Endothelial cell of umbilical vein (primary cell): ENCODE measurements around the gene CACNB3. TPM values are rescaled to one million over a fixed set of nuclear protein-coding genes. Genes with fewer than 3 reads are reported as not detected.

Source experiments
- BruUV-seq: library from RNA; stranded (reverse); fragments of 400-500 nt; replicated peaks from 2 replicates; lab custom pipeline; 2021; lab: Mats Ljungman, UMichigan
- CTCF ChIA-PET: fragments of 300-600, 350-600 bp; sonication (Branson Sonifier 250); formaldehyde crosslinking; loops from one replicate; lab custom pipeline; 2021; ENCODE audit warnings: antibody characterized with exemption, inconsistent platforms; lab: Charles Lee
- POLR2A ChIA-PET: fragments of 300-600, 350-600 bp; sonication (Branson Sonifier 250); formaldehyde crosslinking; loops from one replicate; lab custom pipeline; 2021; ENCODE audit warnings: antibody characterized with exemption, inconsistent platforms; lab: Charles Lee
- DNase-seq: peaks from one replicate; pipeline ENCODE4 v3.0.0-alpha.2; 2011; ENCODE audit warnings: low read depth, low spot score
- FAIRE-seq: peaks from 2 replicates; lab custom pipeline; 2011; peaks lifted over from hg19 to GRCh38; lab: Jason Lieb, UNC
- H2AFZ ChIP-seq: 2 replicates; pipeline ENCODE4 v1.6.0; 2012; ENCODE audit warnings: low read depth, low read length, control low read depth, inconsistent platforms
- H3K27ac ChIP-seq: 2 replicates; pipeline ENCODE4 v1.5.1; 2011; ENCODE audit warnings: low read depth, mild to moderate bottlenecking, control low read depth, low read length, moderate library complexity; ENCODE audit not compliant: insufficient read depth
- H3K27me3 ChIP-seq, 2 experiments: 2 replicates each; pipeline versions ENCODE4 v1.6.0 to v1.6.1; 2011; ENCODE audit warnings: low read length in 2 of 2, mixed read lengths in 1 of 2; ENCODE audit not compliant: control insufficient read depth in 2 of 2, insufficient read depth in 2 of 2
- H3K36me3 ChIP-seq, 2 experiments: 2 replicates in 1 of 2; 3 replicates in 1 of 2; pipeline ENCODE4 v1.5.1; 2011; ENCODE audit warnings: low read length in 2 of 2, mild to moderate bottlenecking in 1 of 2, moderate library complexity in 1 of 2; ENCODE audit not compliant: control insufficient read depth in 2 of 2, insufficient read depth in 2 of 2; ENCODE audit errors: extremely low read depth in 1 of 2
- H3K4me1 ChIP-seq: 3 replicates; pipeline ENCODE4 v1.5.1; 2011; ENCODE audit warnings: mild to moderate bottlenecking, low read length; ENCODE audit not compliant: control insufficient read depth, insufficient read depth; ENCODE audit errors: extremely low read depth
- H3K4me2 ChIP-seq: 2 replicates; pipeline ENCODE4 v1.6.1; 2011; ENCODE audit warnings: low read length, control low read depth, mixed read lengths; ENCODE audit not compliant: insufficient read depth
- H3K4me3 ChIP-seq, 3 experiments: fragments of 200-600 bp in 1 of 3; sonication (generic), shearing (Covaris generic) in 1 of 3; replicated peaks in 1 of 3; 2 replicates each; pipeline ENCODE4 v1.5.1; 2011 to 2016; ENCODE audit warnings: control low read depth in 3 of 3, low read length in 3 of 3, mild to moderate bottlenecking in 2 of 3, inconsistent platforms in 1 of 3, low read depth in 1 of 3, moderate library complexity in 1 of 3; ENCODE audit not compliant: insufficient read depth in 1 of 3
- H3K79me2 ChIP-seq: 2 replicates; pipeline ENCODE4 v1.6.0; 2012; ENCODE audit warnings: low read length, inconsistent platforms; ENCODE audit not compliant: control insufficient read depth, insufficient read depth
- H3K9ac ChIP-seq: replicated peaks from 2 replicates; pipeline ENCODE3; 2011; ENCODE audit warnings: low read length, control low read depth; ENCODE audit not compliant: insufficient read depth; ENCODE audit errors: extremely low read depth
- H3K9me1 ChIP-seq: replicated peaks from 3 replicates; pipeline ENCODE4 v1.6.0; 2011; ENCODE audit warnings: mild to moderate bottlenecking, low read length; ENCODE audit not compliant: control insufficient read depth, insufficient read depth; ENCODE audit errors: extremely low read depth
- H3K9me3 ChIP-seq: replicated peaks from 2 replicates; pipeline ENCODE4 v1.5.1; 2012; ENCODE audit warnings: low read length, inconsistent platforms; ENCODE audit not compliant: control insufficient read depth, insufficient read depth
- H4K20me1 ChIP-seq: replicated peaks from 2 replicates; pipeline ENCODE3; 2011; ENCODE audit warnings: mild to moderate bottlenecking, low read length; ENCODE audit not compliant: control insufficient read depth, insufficient read depth; ENCODE audit errors: extremely low read depth
- CTCF ChIP-seq, 2 donors: IDR thresholded peaks; 1 replicate in 1 of 2; 2 replicates in 1 of 2; pipeline ENCODE4 v1.5.1; 2011; ENCODE audit warnings: low read length in 2 of 2, mild to moderate bottlenecking in 2 of 2, moderate library complexity in 2 of 2, control low read depth in 1 of 2, inconsistent platforms in 1 of 2, low read depth in 1 of 2; ENCODE audit not compliant: insufficient read depth in 1 of 2; ENCODE audit errors: extremely low read depth in 1 of 2
- EZH2 ChIP-seq: IDR thresholded peaks from 2 replicates; pipeline ENCODE4 v1.6.1; 2012; ENCODE audit warnings: borderline replicate concordance, low read depth, mild to moderate bottlenecking, moderate library complexity, low read length, inconsistent platforms; ENCODE audit not compliant: severe bottlenecking
- FOS ChIP-seq: IDR thresholded peaks from 2 replicates; pipeline ENCODE4 v1.6.1; 2011; ENCODE audit warnings: mild to moderate bottlenecking, low read length, moderate library complexity, borderline replicate concordance; ENCODE audit not compliant: insufficient read depth
- GATA2 ChIP-seq: IDR thresholded peaks from 2 replicates; pipeline ENCODE4 v1.7.0; 2011; ENCODE audit warnings: low read depth, mild to moderate bottlenecking, moderate library complexity, mixed read lengths, low read length; ENCODE audit not compliant: insufficient read length, insufficient read depth
- JUN ChIP-seq: IDR thresholded peaks from 2 replicates; pipeline ENCODE4 v1.6.1; 2011; ENCODE audit warnings: borderline replicate concordance, low read depth; ENCODE audit not compliant: insufficient read length, insufficient read depth
- MAX ChIP-seq: IDR thresholded peaks from 2 replicates; pipeline ENCODE4 v1.6.1; 2011; ENCODE audit not compliant: insufficient read depth, insufficient read length
- MYC ChIP-seq: IDR thresholded peaks from one replicate; pipeline ENCODE4 v1.6.1; 2011; ENCODE audit warnings: mild to moderate bottlenecking, low read depth, low read length
- POLR2A ChIP-seq: IDR thresholded peaks from 2 replicates; pipeline ENCODE4 v1.6.1; 2012; ENCODE audit warnings: low read depth, mild to moderate bottlenecking, control low read depth, low read length
- POLR2AphosphoS5 ChIP-seq: IDR thresholded peaks from 2 replicates; pipeline ENCODE4 v1.6.1; 2012; ENCODE audit warnings: low read depth, mild to moderate bottlenecking, control low read depth, low read length, moderate library complexity; ENCODE audit not compliant: insufficient read depth
- dilution Hi-C: fragments of 300-500 bp; cut with MboI; formaldehyde crosslinking; loops from one replicate; pipeline ENCODE4 v1.15.0; 2019; ENCODE audit warnings: low sequenced_read_pairs; ENCODE audit not compliant: extremely low pct_ligation_motif_present
- intact Hi-C: fragments of 100-400 bp; cut with micrococcal nuclease; formaldehyde crosslinking; loops from one replicate; pipeline ENCODE4 v1.10.0; 2022
- polyA plus RNA-seq, 4 experiments: library from polyadenylated mRNA; depleted of rRNA in 3 of 4; stranded (reverse) in 3 of 4; unstranded in 1 of 4; fragments of >200 nt; gene quantifications; 2 replicates each; pipeline versions ENCODE4 v1.2.1 to v1.2.3, GENCODE V29; 2011 to 2012; ENCODE audit warnings: missing spikeins in 1 of 4
- total RNA-seq: library from RNA; stranded (reverse); gene quantifications from 2 replicates; pipeline ENCODE4 v1.2.3, GENCODE V29; 2021

The CACNB3 gene
- total and polyA plus RNA-seq, 2 donors (not counting 3 experiments of a cell fraction or from before 2014, with no cell fraction given), result 37.4 to 61.8 TPM

GRCh38 chr12:48789858-48790326, 28.4 kb upstream of the CACNB3 start:
- Histone ChIP-seq H3K27me3 (no peaks in the 10 kb centered on the region), H3K79me2 (peaks cover 17% of the 10 kb centered on the region), H3K27ac (no peak overlapping the region), H3K9me1 (no peaks in the 10 kb centered on the region), H3K4me1 (peaks cover 10% of the 10 kb centered on the region), H3K4me2 (no peak overlapping the region), H4K20me1 (no peaks in the 10 kb centered on the region), H3K9me3 (no peaks in the 10 kb centered on the region), H2AFZ (peak overlapping the region; percentile 69), H3K9ac (no peak overlapping the region), H3K4me3 (peak overlapping the region in 1 of 3 experiments; percentile 84), H3K36me3 (no peaks in the 10 kb centered on the region)
- FAIRE-seq, result no peak
- dilution Hi-C loops (no loop called here), intact Hi-C loops (loop anchor here (2.0 kb wide), 1 partner anchor 73 kb away; the partner anchor contains the start of gene CCNT1)
- ChIA-PET CTCF (interaction anchor here (1.5 to 16.5 kb wide), 3 partner anchors 10 to 32 kb away, joined by 11 to 606 read pairs (median 12); no protein-coding TSS in a partner anchor), POLR2A (interaction anchor here (0.7 kb wide), 1 partner anchor 939 kb away, joined by 6 read pairs; no protein-coding TSS in a partner anchor)
- DNase-seq, result no peak
- TF ChIP-seq MYC (no peak), JUN (no peak), POLR2AphosphoS5 (no peak), GATA2 (no peak), MAX (no peak), EZH2 (no peak), POLR2A (no peak), CTCF (IDR thresholded peaks at IDR 0.05; ENCODE audit: extremely low read depth in 1 of 2, insufficient read depth in 1 of 2, low read depth in 1 of 2, low read length in 2 of 2) (no peak), FOS (no peak)
- BruUV-seq, result no TSS peak
